PC-3 (cell line): Measurements from ENCODE around the gene ADGRD1. TPM values are rescaled to one million over a fixed set of nuclear protein-coding genes. Genes with fewer than 3 reads are reported as not detected.
"Not testable (repeated sequence)": the region's sequence is repeated elsewhere in the genome, so short reads cannot be mapped to it uniquely, and the experiment has no call there.

Experiments used
- ATAC-seq: fragments of 200-7000 bp; cut with Tn5 transposase; 2 replicates; pipeline ENCODE4 v1.9.1; 2020; ENCODE audit warnings: mild to moderate bottlenecking, moderate library complexity
- BruUV-seq: library from RNA; stranded (reverse); fragments of 400-500 nt; replicated peaks from 2 replicates; lab custom pipeline; 2021; lab: Mats Ljungman, UMichigan
- CTCF ChIA-PET: fragments of 300-600 bp; sonication (Branson Sonifier 250); formaldehyde crosslinking; loops from one replicate; lab custom pipeline; 2022; ENCODE audit warnings: antibody characterized with exemption; lab: Charles Lee
- POLR2A ChIA-PET: fragments of 300-600 bp; sonication (Branson Sonifier 250); formaldehyde crosslinking; loops from one replicate; lab custom pipeline; 2022; ENCODE audit warnings: antibody characterized with exemption; ENCODE audit not compliant: unreplicated experiment; lab: Charles Lee
- DNase-seq: peaks from one replicate; pipeline ENCODE4 v3.0.0-alpha.2; 2015
- H2AFZ ChIP-seq: fragments of 300-600 bp; sonication (generic); 2 replicates; pipeline ENCODE4 v1.6.0; 2016; ENCODE audit warnings: antibody characterized with exemption, low read length
- H3F3A ChIP-seq: fragments of 300-600 bp; sonication (generic); one replicate; pipeline ENCODE4 v1.6.0; 2017; ENCODE audit warnings: antibody characterized with exemption, low read length, control low read depth, mild to moderate bottlenecking; ENCODE audit not compliant: unreplicated experiment
- H3K27ac ChIP-seq: fragments of 300-600 bp; sonication (generic); 2 replicates; pipeline ENCODE4 v1.5.1; 2016; ENCODE audit warnings: mild to moderate bottlenecking, low read length
- H3K27me3 ChIP-seq: fragments of 300-600 bp; sonication (generic); 2 replicates; pipeline ENCODE4 v1.6.1; 2016; ENCODE audit warnings: low read length, mixed read lengths
- H3K36me3 ChIP-seq: fragments of 300-600 bp; sonication (generic); 2 replicates; pipeline ENCODE4 v1.6.1; 2016; ENCODE audit warnings: low read depth, mixed run types, low read length, mixed read lengths
- H3K4me1 ChIP-seq: fragments of 300-600 bp; sonication (generic); 2 replicates; pipeline ENCODE4 v1.5.1; 2016; ENCODE audit warnings: low read length; ENCODE audit not compliant: insufficient read depth
- H3K4me2 ChIP-seq: fragments of 300-600 bp; sonication (generic); 2 replicates; pipeline ENCODE4 v1.6.0; 2016; ENCODE audit warnings: low read length
- H3K4me3 ChIP-seq: fragments of 300-600 bp; sonication (generic); 2 replicates; pipeline ENCODE4 v1.5.1; 2016; ENCODE audit warnings: mild to moderate bottlenecking, low read length, mixed read lengths
- H3K79me2 ChIP-seq: fragments of 300-600 bp; sonication (generic); 2 replicates; pipeline ENCODE4 v1.6.1; 2017; ENCODE audit warnings: low read length, mixed read lengths
- H3K9ac ChIP-seq: fragments of 300-600 bp; sonication (generic); 2 replicates; pipeline ENCODE4 v1.6.0; 2016; ENCODE audit warnings: mild to moderate bottlenecking, low read length
- H3K9me2 ChIP-seq: fragments of 300-600 bp; sonication (generic); replicated peaks from 2 replicates; pipeline ENCODE4 v1.6.1; 2016; ENCODE audit warnings: mixed run types, low read length, mixed read lengths
- H3K9me3 ChIP-seq: fragments of 300-600 bp; sonication (generic); 2 replicates; pipeline ENCODE4 v1.6.1; 2016; ENCODE audit warnings: low read length, mixed read lengths
- H4K20me1 ChIP-seq: fragments of 300-600 bp; sonication (generic); 2 replicates; pipeline ENCODE4 v1.6.1; 2016; ENCODE audit warnings: low read length, mixed read lengths
- EZH2 ChIP-seq: fragments of 300-600 bp; sonication (generic); IDR thresholded peaks from one replicate; pipeline ENCODE4 v1.6.1; 2017; ENCODE audit warnings: antibody characterized with exemption, mild to moderate bottlenecking, low read length; ENCODE audit not compliant: unreplicated experiment
- EZH2phosphoT487 ChIP-seq: fragments of 300-600 bp; sonication (generic); IDR thresholded peaks from 2 replicates; pipeline ENCODE4 v1.6.1; 2018; ENCODE audit warnings: mild to moderate bottlenecking, antibody characterized with exemption, low read length, borderline replicate concordance
- intact Hi-C: fragments of 100-400 bp; cut with micrococcal nuclease; formaldehyde crosslinking; loops from 2 replicates; pipeline ENCODE4 v1.9.0; 2023
- total RNA-seq: library from RNA; depleted of rRNA; stranded (reverse); fragments of >200 nt; gene quantifications from 2 replicates; pipeline ENCODE4 v1.2.3, GENCODE V29; 2014
- TF ChIP-seq, protein P1 (sequence below): fragments of 300-600 bp; sonication (generic); conservative IDR thresholded peaks from 2 replicates; pipeline ENCODE4 v1.5.1; 2017; ENCODE audit warnings: antibody characterized with exemption, low read depth, mild to moderate bottlenecking, low read length

Gene ADGRD1
- total RNA-seq, 1 experiment from 2014 or later: 0.18 TPM

DNA sequence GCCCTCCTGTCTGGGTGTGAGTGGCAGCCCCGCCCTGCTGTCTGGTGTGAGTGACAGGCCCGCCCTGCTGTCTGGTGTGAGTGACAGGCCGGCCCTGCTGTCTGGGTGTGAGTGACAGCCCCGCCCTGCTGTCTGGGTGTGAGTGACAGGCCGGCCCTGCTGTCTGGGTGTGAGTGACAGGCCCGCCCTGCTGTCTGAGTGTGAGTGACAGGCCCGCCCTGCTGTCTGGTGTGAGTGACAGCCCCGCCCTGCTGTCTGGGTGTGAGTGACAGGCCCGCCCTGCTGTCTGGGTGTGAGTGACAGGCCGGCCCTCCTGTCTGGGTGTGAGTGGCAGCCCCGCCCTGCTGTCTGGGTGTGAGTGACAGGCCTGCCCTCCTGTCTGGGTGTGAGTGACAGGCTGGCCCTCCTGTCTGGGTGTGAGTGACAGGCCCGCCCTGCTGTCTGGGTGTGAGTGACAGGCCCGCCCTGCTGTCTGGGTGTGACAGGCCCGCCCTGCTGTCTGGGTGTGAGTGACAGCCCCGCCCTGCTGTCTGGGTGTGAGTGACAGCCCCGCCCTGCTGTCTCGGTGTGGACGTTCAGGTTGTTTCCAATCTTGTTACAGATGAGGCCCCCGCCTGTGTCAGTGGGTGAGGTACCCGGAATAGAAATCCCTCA, 175.4 kb downstream of the ADGRD1 start:
- H3K4me1 ChIP-seq, H3K27ac ChIP-seq, POLR2A ChIA-PET, intact Hi-C loops, BruUV-seq, DNase-seq, H3K79me2 ChIP-seq, ATAC-seq, H3K9me2 ChIP-seq, H2AFZ ChIP-seq, H3K9ac ChIP-seq, H3K4me3 ChIP-seq, H3F3A ChIP-seq, H3K9me3 ChIP-seq, CTCF ChIA-PET, H3K4me2 ChIP-seq, H4K20me1 ChIP-seq, H3K36me3 ChIP-seq: not testable (repeated sequence)
- H3K27me3 ChIP-seq: peaks cover 44% of the 10 kb centered on the region

DNA sequence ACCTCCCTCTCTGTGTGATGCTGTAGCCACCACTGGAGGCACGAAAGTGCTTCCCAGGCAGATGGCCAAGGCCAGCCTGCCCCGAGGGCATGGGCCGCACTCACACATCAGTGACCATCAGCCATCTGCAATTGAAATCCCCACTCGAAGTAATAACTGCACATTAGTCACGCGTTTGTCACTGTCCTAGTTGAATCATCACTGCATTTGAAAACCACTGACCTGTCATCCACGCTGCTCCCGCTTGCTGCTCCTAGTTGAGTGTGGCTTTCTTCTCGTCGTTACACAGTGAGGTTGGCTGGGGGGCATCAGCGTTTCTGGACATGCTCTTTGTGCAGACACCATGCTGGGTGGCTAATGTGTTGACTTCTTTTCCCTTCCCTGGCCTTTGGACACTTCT, 176.1 kb downstream of the ADGRD1 start:
- no TSS peak for BruUV-seq
- intact Hi-C loops: no loop called here
- Histone ChIP-seq H3K4me2 (no peak overlapping the region), H3K9ac (no peak overlapping the region), H3F3A (no peaks in the 10 kb centered on the region), H3K9me2 (no peaks in the 10 kb centered on the region), H3K9me3 (no peaks in the 10 kb centered on the region), H2AFZ (no peak overlapping the region), H3K79me2 (no peaks in the 10 kb centered on the region), H3K4me1 (peaks cover 8% of the 10 kb centered on the region), H3K27me3 (peaks cover 44% of the 10 kb centered on the region), H3K36me3 (no peaks in the 10 kb centered on the region), H4K20me1 (no peaks in the 10 kb centered on the region), H3K27ac (no peak overlapping the region), H3K4me3 (no peak overlapping the region)
- ATAC-seq (peak; percentile 46), DNase-seq (peak; percentile 69)
- CTCF ChIA-PET: no interaction called here
- POLR2A ChIA-PET: no interaction called here
- TF ChIP-seq EZH2phosphoT487 (peak; percentile 64), EZH2 (no peak)
- TF ChIP-seq, protein P1, sequence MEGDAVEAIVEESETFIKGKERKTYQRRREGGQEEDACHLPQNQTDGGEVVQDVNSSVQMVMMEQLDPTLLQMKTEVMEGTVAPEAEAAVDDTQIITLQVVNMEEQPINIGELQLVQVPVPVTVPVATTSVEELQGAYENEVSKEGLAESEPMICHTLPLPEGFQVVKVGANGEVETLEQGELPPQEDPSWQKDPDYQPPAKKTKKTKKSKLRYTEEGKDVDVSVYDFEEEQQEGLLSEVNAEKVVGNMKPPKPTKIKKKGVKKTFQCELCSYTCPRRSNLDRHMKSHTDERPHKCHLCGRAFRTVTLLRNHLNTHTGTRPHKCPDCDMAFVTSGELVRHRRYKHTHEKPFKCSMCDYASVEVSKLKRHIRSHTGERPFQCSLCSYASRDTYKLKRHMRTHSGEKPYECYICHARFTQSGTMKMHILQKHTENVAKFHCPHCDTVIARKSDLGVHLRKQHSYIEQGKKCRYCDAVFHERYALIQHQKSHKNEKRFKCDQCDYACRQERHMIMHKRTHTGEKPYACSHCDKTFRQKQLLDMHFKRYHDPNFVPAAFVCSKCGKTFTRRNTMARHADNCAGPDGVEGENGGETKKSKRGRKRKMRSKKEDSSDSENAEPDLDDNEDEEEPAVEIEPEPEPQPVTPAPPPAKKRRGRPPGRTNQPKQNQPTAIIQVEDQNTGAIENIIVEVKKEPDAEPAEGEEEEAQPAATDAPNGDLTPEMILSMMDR: no peak

DNA sequence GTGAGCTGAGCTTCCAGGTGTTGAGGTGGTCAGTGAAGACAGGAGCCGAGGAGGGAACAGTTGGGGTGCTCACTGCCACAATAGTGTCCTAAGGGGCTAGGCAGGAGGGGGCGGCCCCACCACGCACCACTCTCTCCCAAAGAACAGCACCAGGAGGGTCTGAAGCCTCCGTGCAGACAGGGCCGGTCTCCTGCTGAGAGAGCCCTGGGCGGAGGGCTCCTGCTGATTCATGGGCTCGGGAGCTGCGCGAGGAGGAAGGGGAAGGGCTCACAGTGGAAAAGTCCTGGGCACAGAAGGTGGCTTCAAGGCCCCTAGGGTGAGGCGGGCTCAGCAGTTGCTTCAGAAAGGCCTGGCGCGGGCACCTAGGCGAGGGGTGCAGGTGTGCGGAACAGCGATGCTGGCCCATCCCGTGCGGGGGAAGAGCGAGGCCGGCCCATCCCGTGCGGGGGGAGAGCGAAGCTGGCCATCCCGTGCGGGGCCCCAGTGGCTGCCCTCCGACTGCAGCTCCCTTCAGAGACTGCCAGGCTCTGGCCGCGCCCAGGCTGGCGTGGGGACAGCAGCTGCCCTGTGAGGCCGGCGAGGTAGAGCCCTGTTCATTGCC, 176.7 kb downstream of the ADGRD1 start:
- TF ChIP-seq EZH2phosphoT487 (no peak), EZH2 (no peak)
- TF ChIP-seq, protein P1: no peak
- Histone ChIP-seq H3K4me1 (peaks cover 8% of the 10 kb centered on the region), H3K27ac (no peak overlapping the region), H3K4me3 (no peak overlapping the region), H3K9ac (no peak overlapping the region), H3K36me3 (no peaks in the 10 kb centered on the region), H3K9me3 (no peaks in the 10 kb centered on the region), H4K20me1 (no peaks in the 10 kb centered on the region), H3K79me2 (no peaks in the 10 kb centered on the region), H3K9me2 (no peaks in the 10 kb centered on the region), H3F3A (no peaks in the 10 kb centered on the region), H3K4me2 (no peak overlapping the region), H3K27me3 (peaks cover 44% of the 10 kb centered on the region), H2AFZ (no peak overlapping the region)
- no peak for ATAC-seq
- ChIA-PET CTCF (no interaction called here), POLR2A (interaction anchor here (0.6 kb wide), 1 partner anchor 620 kb away, joined by 6 read pairs; no protein-coding TSS in a partner anchor)
- intact Hi-C loops: no loop called here
- BruUV-seq: no TSS peak
- no peak for DNase-seq
